ENCODE results near the gene FAM83D. TPM values are rescaled to one million over a fixed set of nuclear protein-coding genes. Genes with fewer than 3 reads are reported as not detected.

The FAM83D gene
- total RNA-seq, 1 experiment from 2014 or later: 86.3 TPM

DNA sequence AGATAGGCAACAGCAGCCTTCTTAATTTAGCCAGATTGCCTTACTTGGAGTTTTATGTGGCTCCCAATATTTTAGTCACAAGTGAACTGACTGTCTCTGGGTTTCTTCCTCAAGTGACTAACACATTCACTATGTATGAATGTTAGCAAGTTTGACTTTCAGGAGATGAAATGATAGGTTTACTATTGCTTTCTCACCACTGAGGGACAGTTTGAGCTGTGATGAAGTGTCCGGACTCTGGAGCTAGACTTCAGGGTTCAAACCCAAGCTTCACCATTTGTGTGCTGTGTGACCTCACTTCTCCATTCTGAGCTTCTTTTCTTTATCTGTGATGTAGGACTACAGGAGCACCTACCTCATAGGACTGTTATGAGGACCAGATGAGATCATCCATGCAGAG lies 44.1 kb downstream of the FAM83D start:
- H3K36me3 ChIP-seq (ENCODE audit: control insufficient read depth, insufficient read depth, low read length): peaks cover 2% of the 10 kb centered on the region
- intact Hi-C loops (cut with micrococcal nuclease; ENCODE audit: unreplicated experiment): no loop called here
- H3K27me3 ChIP-seq (replicated peaks; ENCODE audit: control insufficient read depth, insufficient read depth, low read length): no peaks in the 10 kb centered on the region
- no peak overlapping the region for H3K27ac Mint-ChIP-seq (ENCODE audit: unreplicated experiment)
- no peaks in the 10 kb centered on the region for H3K4me1 Mint-ChIP-seq (ENCODE audit: low read depth, unreplicated experiment)
- DNase-seq: no peak
- no peak overlapping the region for H3K4me3 ChIP-seq (ENCODE audit: low read depth, low read length)
- CTCF ChIA-PET: interaction anchor here (0.8 kb wide), 1 partner anchor 44 kb away, joined by 4 read pairs; the partner anchor contains the start of gene FAM83D
- TF ChIP-seq, protein P1, sequence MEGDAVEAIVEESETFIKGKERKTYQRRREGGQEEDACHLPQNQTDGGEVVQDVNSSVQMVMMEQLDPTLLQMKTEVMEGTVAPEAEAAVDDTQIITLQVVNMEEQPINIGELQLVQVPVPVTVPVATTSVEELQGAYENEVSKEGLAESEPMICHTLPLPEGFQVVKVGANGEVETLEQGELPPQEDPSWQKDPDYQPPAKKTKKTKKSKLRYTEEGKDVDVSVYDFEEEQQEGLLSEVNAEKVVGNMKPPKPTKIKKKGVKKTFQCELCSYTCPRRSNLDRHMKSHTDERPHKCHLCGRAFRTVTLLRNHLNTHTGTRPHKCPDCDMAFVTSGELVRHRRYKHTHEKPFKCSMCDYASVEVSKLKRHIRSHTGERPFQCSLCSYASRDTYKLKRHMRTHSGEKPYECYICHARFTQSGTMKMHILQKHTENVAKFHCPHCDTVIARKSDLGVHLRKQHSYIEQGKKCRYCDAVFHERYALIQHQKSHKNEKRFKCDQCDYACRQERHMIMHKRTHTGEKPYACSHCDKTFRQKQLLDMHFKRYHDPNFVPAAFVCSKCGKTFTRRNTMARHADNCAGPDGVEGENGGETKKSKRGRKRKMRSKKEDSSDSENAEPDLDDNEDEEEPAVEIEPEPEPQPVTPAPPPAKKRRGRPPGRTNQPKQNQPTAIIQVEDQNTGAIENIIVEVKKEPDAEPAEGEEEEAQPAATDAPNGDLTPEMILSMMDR (IDR thresholded peaks at IDR 0.05; ENCODE audit: insufficient read depth in 1 of 2, low read depth in 1 of 2, low read length in 1 of 2, severe bottlenecking in 1 of 2, unreplicated experiment in 1 of 2): no peak
- no TSS peak for BruUV-seq (replicated peaks)
- H3K9me3 Mint-ChIP-seq (ENCODE audit: unreplicated experiment): no peaks in the 10 kb centered on the region
- H3K4me1 ChIP-seq: peaks cover 11% of the 10 kb centered on the region
- POLR2A ChIA-PET: no interaction called here
- no peaks in the 10 kb centered on the region for H3K27me3 Mint-ChIP-seq (ENCODE audit: insufficient read depth, unreplicated experiment)
- no peaks in the 10 kb centered on the region for H3K9me3 ChIP-seq
- H3K36me3 Mint-ChIP-seq (ENCODE audit: insufficient read depth, unreplicated experiment): peaks cover 13% of the 10 kb centered on the region
- H3K4me3 Mint-ChIP-seq (ENCODE audit: unreplicated experiment): no peak overlapping the region

DNA sequence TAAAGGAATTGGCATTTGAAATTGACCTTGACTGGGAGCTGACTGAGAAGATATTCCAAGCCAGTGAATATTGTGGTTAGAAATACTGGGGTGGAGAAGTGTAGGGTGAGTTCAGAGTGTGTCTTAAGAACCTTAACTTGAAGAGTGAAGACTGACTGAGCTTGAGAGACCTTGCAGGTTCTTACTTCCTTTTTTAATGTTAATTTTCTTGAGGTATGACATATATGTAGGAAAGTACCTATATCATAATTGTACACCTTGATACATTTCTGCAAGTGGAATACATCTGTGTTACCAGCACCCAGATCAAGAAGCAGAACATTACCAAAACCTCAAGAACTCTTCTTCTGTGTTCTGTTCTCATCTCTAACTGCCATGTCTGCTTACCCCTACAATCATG lies 46.9 kb downstream of the FAM83D start:
- intact Hi-C loops (cut with micrococcal nuclease; ENCODE audit: unreplicated experiment): no loop called here
- no peak overlapping the region for H3K4me3 ChIP-seq (ENCODE audit: low read depth, low read length)
- H3K36me3 ChIP-seq (ENCODE audit: control insufficient read depth, insufficient read depth, low read length): peaks cover 2% of the 10 kb centered on the region
- BruUV-seq (replicated peaks): no TSS peak
- ChIA-PET POLR2A (no interaction called here), CTCF (no interaction called here)
- no peak overlapping the region for H3K27ac Mint-ChIP-seq (ENCODE audit: unreplicated experiment)
- no peaks in the 10 kb centered on the region for H3K9me3 Mint-ChIP-seq (ENCODE audit: unreplicated experiment)
- peaks cover 11% of the 10 kb centered on the region for H3K4me1 ChIP-seq
- H3K27me3 Mint-ChIP-seq (ENCODE audit: insufficient read depth, unreplicated experiment): no peaks in the 10 kb centered on the region
- peaks cover 13% of the 10 kb centered on the region for H3K36me3 Mint-ChIP-seq (ENCODE audit: insufficient read depth, unreplicated experiment)
- no peaks in the 10 kb centered on the region for H3K4me1 Mint-ChIP-seq (ENCODE audit: low read depth, unreplicated experiment)
- no peak for DNase-seq
- H3K9me3 ChIP-seq: no peaks in the 10 kb centered on the region
- TF ChIP-seq, protein P1 (IDR thresholded peaks at IDR 0.05; ENCODE audit: insufficient read depth in 1 of 2, low read depth in 1 of 2, low read length in 1 of 2, severe bottlenecking in 1 of 2, unreplicated experiment in 1 of 2): no peak
- H3K4me3 Mint-ChIP-seq (ENCODE audit: unreplicated experiment): no peak overlapping the region
- H3K27me3 ChIP-seq (replicated peaks; ENCODE audit: control insufficient read depth, insufficient read depth, low read length): no peaks in the 10 kb centered on the region

DNA sequence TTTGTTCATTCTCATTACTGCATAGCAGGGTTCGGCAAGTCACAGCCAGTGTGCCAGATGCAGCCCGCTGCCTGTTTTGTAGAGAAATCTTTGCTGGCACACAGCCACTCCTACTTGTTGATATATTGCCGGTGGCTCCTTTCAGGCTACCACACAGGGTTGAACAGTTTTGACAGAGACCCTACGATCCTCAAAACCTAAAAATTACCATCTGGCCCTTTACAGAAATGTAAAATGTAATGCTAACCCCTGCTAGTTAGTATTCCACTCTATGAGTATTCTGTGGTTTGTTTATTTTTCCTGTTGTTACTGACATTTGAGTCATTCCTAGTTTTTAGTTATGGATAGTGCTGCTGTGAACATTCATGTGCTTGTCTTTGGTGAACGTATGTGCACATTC lies 47.4 kb downstream of the FAM83D start:
- H3K4me3 ChIP-seq (ENCODE audit: low read depth, low read length): no peak overlapping the region
- Mint-ChIP-seq H3K27ac (ENCODE audit: unreplicated experiment) (no peak overlapping the region), H3K36me3 (ENCODE audit: insufficient read depth, unreplicated experiment) (peaks cover 13% of the 10 kb centered on the region), H3K27me3 (ENCODE audit: insufficient read depth, unreplicated experiment) (no peaks in the 10 kb centered on the region), H3K4me1 (ENCODE audit: low read depth, unreplicated experiment) (no peaks in the 10 kb centered on the region), H3K9me3 (ENCODE audit: unreplicated experiment) (no peaks in the 10 kb centered on the region), H3K4me3 (ENCODE audit: unreplicated experiment) (no peak overlapping the region)
- TF ChIP-seq, protein P1 (IDR thresholded peaks at IDR 0.05; ENCODE audit: insufficient read depth in 1 of 2, low read depth in 1 of 2, low read length in 1 of 2, severe bottlenecking in 1 of 2, unreplicated experiment in 1 of 2): no peak
- intact Hi-C loops (cut with micrococcal nuclease; ENCODE audit: unreplicated experiment): no loop called here
- BruUV-seq (replicated peaks): no TSS peak
- no peak for DNase-seq
- peaks cover 2% of the 10 kb centered on the region for H3K36me3 ChIP-seq (ENCODE audit: control insufficient read depth, insufficient read depth, low read length)
- H3K4me1 ChIP-seq: peaks cover 11% of the 10 kb centered on the region
- no peaks in the 10 kb centered on the region for H3K9me3 ChIP-seq
- CTCF ChIA-PET: no interaction called here
- no peaks in the 10 kb centered on the region for H3K27me3 ChIP-seq (replicated peaks; ENCODE audit: control insufficient read depth, insufficient read depth, low read length)
- POLR2A ChIA-PET: interaction anchor here (0.5 kb wide), 1 partner anchor 11 kb away, joined by 4 read pairs; the partner anchor contains the start of gene DHX35

All from Caco-2 (cell line).